Measurements from ENCODE around the gene PXDN. TPM values are rescaled to one million over a fixed set of nuclear protein-coding genes. Genes with fewer than 3 reads are reported as not detected.
A peak's percentile ranks its signal among the peaks of the same experiment; 100 is the strongest.

Gene PXDN
- total RNA-seq, 4 donors from 2014 or later: 26.6 to 254 (median 59.8) TPM

- TF ChIP-seq CTCF (IDR thresholded peaks at IDR 0.05): no peak
- TF ChIP-seq POLR2A (IDR thresholded peaks at IDR 0.05): no peak
- Histone ChIP-seq H3K4me1 (no peaks in the 10 kb centered on the region), H3K9me3 (no peaks in the 10 kb centered on the region), H3K27me3 (no peaks in the 10 kb centered on the region), H3K27ac (no peak overlapping the region), H3K36me3 (no peaks in the 10 kb centered on the region), H3K4me3 (no peak overlapping the region)
- intact Hi-C loops (cut with DNase I; ENCODE audit: low total_unique reads): loop anchor here (10.0 kb wide), 1 partner anchor 151 kb away; the partner anchor contains the start of gene PXDN
- DNase-seq: no peak
These were observed 150.3 kb downstream of the PXDN start for GRCh38 chr2:1594123-1594372.

DNA sequence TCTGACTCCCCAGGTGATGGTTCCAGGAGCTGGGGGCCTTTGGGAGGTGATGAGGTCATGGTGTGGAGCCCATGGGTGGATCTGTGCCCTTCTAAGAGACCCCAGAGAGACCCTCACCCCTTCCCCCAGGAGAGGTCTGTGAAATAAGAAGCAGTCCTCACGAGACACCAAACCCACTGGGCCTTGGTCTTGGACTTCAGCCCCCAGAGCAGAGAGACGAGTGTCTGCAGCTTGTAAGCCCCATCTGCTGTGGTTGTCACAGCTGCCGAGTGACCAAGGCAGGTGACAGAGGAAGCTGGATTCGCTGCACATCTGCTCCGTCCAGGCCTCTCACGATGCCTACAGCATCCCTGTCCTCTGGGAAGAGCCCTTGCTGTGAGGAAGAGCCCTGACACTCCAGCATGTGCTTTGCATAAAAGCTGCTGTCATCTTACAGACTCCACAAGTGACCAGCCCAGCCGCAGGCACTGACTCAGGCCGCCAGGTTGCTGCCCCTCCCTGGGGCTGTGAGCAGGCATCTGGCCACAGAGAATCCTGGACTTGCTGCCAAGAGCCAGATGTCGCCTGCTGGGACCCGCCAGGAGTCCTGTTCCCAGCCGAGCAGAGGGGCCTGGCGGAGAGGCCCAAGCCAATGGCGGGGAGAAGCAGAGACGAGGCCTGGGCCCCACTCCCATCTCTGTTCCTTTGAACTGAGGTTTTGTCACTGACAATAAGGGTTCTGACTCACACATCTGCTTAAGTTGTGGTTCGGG is 150.8 kb downstream of the PXDN start:
- no peaks in the 10 kb centered on the region for H3K36me3 ChIP-seq
- intact Hi-C loops (cut with DNase I; ENCODE audit: low total_unique reads): loop anchor here (10.0 kb wide), 1 partner anchor 151 kb away; the partner anchor contains the start of gene PXDN
- no peaks in the 10 kb centered on the region for H3K4me1 ChIP-seq
- no peak for DNase-seq
- H3K27ac ChIP-seq: no peak overlapping the region
- H3K27me3 ChIP-seq: no peaks in the 10 kb centered on the region
- H3K9me3 ChIP-seq: no peaks in the 10 kb centered on the region
- TF ChIP-seq POLR2A (IDR thresholded peaks at IDR 0.05): no peak
- H3K4me3 ChIP-seq: no peak overlapping the region

DNA sequence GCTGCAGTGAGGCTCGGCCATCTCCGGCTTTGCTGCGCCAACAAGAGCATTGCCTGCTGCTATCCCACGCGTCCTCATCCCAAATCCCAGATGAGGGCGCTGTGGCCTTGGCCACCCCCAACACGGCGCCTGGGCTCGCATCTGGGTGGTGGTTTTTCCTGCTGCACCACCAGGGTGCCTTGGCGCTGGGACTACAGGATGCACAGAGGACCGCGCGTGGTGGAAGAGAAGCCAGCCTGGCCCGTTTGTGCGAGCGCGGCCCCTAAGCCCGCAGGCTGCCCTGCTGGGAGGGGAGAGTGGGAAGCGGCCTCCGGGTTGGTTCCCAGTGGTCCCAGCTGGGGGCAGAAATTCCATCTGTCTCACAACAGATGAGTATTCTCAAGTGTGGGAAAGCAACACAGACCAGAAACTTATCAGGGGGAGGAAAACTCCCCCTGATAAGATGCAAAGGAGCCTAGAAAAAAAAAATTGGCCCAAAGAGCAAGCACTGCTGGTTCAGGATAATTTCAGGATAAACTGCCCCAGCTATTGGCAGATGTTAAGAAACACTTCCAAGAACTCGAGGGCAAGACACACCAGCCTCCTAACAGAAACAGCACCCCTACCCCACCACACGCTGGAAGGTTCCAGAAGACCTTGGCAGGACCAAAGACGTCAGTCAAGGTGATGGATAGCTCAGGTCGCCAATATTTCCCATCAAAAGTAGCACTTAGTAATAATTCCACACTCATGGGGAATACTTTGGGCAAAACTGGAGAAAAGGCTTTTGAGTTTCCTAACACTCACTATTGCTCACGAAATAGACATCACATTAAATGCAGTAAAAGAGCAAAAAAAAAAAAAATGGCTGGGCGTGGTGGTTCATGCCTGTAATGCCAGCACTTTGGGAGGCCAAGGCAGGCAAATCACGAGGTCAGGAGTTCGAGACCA is 152.1 kb downstream of the PXDN start:
- intact Hi-C loops (cut with DNase I; ENCODE audit: low total_unique reads): loop anchor here (10.0 kb wide), 1 partner anchor 153 kb away; the partner anchor contains the start of gene PXDN
- Histone ChIP-seq H3K4me1 (no peaks in the 10 kb centered on the region), H3K4me3 (peak overlapping the region in 1 of 2 donors; percentile 7), H3K27ac (peak overlapping the region; percentile 52 to 68), H3K9me3 (no peaks in the 10 kb centered on the region), H3K36me3 (no peaks in the 10 kb centered on the region), H3K27me3 (no peaks in the 10 kb centered on the region)
- TF ChIP-seq POLR2A (IDR thresholded peaks at IDR 0.05) (no peak), CTCF (IDR thresholded peaks at IDR 0.05) (peak; percentile 75 to 88 (median 80))
- peak; percentile 79 to 85 for DNase-seq

DNA sequence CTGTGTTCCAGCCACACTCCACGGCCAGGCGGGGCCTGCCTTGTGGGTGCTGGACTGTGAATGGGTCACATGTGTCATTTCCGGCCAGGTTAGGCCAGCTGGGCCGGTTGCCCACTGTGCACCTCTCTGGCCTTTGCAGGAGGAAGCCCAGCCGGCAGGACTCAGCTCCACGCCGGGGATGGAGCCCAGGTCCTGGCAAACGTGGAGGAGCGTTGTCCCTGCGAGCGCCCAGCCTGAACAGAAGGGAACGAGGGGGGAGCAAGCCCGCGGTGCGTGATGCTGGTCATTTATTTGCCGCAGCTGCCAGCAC is 152.9 kb downstream of the PXDN start:
- H3K36me3 ChIP-seq: no peaks in the 10 kb centered on the region
- TF ChIP-seq POLR2A (IDR thresholded peaks at IDR 0.05): no peak
- TF ChIP-seq CTCF (IDR thresholded peaks at IDR 0.05): no peak
- H3K4me1 ChIP-seq: no peaks in the 10 kb centered on the region
- intact Hi-C loops (cut with DNase I; ENCODE audit: low total_unique reads): loop anchor here (10.0 kb wide), 1 partner anchor 153 kb away; the partner anchor contains the start of gene PXDN
- peak overlapping the region; percentile 44 to 68 for H3K27ac ChIP-seq
- H3K9me3 ChIP-seq: no peaks in the 10 kb centered on the region
- H3K27me3 ChIP-seq: no peaks in the 10 kb centered on the region
- no peak overlapping the region for H3K4me3 ChIP-seq
- DNase-seq: no peak

- intact Hi-C loops (cut with DNase I; ENCODE audit: low total_unique reads): loop anchor here (10.0 kb wide), 1 partner anchor 154 kb away; the partner anchor contains the start of gene PXDN
These were observed 153.5 kb downstream of the PXDN start for GRCh38 chr2:1590596-1591460.

More at GRCh38 chr2:1590596-1591460, 153.5 kb downstream of the PXDN start:
- H3K4me3 ChIP-seq: no peak overlapping the region
- TF ChIP-seq POLR2A (IDR thresholded peaks at IDR 0.05) (no peak), CTCF (IDR thresholded peaks at IDR 0.05) (no peak)
- no peaks in the 10 kb centered on the region for H3K4me1 ChIP-seq
- no peak for DNase-seq
- no peaks in the 10 kb centered on the region for H3K9me3 ChIP-seq
- no peaks in the 10 kb centered on the region for H3K36me3 ChIP-seq
- peak overlapping the region; percentile 44 to 68 for H3K27ac ChIP-seq
- no peaks in the 10 kb centered on the region for H3K27me3 ChIP-seq
